SIG-M5 treated with dmso at 0.1 percent for 504 hours (cell line): ENCODE results near the gene ACP7.
A peak's percentile ranks its signal among the peaks of the same experiment; 100 is the strongest.
"Not testable (repeated sequence)": the region's sequence is repeated elsewhere in the genome, so short reads cannot be mapped to it uniquely, and the experiment has no call there.

ENCODE experiments used
- DNase-seq: peaks from one replicate; lab custom pipeline; 2025; ENCODE audit not compliant: unreplicated experiment; lab: John Stamatoyannopoulos, UW

Gene ACP7

GRCh38 chr19:39106194-39106593 is 22.0 kb downstream of the ACP7 start:
- DNase-seq, result no peak

GRCh38 chr19:39109641-39110040 is 25.5 kb downstream of the ACP7 start:
- DNase-seq, result no peak

DNA sequence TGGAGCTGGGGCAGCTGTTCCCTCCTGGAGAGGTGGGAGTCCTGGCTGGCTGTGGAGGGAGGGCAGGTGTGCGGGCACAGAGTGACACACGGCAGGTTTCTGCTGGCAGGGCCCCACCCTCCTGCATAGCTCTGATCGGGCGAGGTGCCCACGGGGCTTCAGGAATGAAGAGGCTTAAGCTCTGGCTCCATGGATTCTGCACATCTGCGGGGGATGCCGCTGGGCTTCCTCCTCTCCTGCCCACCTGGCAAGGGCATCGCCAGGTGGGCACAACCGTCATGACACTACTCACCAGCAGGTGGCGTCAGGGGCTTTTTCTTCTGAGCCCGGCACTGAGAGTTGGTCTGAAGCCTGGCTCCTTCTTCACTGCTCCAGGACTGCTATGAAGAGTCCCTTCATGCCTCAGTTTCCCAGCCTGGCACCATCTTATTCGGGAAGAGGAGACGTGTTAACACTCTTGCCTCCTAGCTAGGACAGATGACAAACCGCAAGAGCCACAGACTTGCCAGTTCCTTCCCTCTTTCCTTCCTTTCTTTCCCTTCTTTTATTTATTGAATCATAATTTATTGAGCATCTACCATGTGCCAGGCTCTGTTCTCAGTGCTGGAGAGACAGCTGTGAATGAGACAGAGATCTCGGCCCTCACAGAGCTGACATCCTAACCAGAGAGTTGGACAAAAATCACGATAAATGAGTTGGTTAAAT is 26.2 kb downstream of the ACP7 start:
- no peak for DNase-seq

GRCh38 chr19:39111593-39112199 is 27.5 kb downstream of the ACP7 start:
- no peak for DNase-seq

- peak; percentile 30 for DNase-seq
Measured at GRCh38 chr19:39112338-39112890, 28.2 kb downstream of the ACP7 start.

DNA sequence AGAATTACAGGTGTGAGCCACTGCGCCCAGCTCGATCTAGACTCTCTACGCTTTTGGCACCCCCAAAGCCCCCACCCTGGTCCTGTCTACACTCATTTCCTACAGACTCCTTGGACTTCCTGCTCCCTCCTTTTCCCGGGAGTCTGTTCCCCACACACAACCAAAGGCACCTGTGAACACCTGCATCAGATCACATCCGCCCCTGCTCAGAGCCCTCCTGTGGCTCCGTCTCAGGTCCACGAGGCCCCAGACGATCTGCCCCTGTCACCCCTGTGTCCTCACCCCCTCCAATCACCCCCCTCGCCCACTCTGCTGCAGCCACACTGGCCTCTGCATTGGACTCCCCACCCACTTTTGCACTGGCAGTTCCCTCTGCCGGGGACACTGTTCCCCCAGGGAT is 29.0 kb downstream of the ACP7 start:
- DNase-seq, result no peak

DNA sequence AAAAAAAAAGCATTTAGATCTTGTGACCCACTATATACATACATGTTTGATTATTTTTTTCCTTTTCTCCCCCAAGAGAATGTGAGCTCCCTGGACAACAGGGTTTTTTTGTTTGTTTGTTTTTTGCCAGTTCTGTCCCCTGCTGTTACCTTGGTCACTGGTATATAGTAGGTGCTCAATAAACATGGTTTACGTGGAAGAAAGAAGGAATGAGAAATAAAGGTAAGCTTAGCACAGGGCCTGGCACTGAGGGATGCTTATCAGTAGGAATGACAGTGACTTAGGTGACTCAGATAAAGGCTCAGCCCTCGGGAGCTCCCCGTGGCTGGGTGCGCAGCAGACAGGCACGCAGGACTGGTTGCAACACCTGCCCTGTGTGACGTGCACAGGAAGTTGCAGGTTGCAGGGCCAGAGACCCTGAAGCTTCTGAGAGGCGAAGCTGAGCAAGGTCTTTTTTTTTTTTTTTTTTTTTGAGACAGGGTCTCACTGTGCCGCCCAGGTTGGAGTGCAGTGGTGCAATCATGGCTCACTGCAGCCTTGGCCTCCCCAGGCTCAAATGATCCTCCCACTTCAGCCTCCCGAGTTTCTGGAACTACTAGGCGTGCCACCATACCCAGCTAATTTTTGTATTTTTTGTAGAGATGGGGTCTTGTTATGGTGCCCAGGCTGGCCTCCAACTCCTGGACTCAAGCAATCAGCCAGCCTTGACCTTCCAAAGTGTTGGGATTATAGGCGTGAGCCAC is 31.1 kb downstream of the ACP7 start:
- DNase-seq, result no peak

GRCh38 chr19:39117023-39117422 is 32.9 kb downstream of the ACP7 start:
- DNase-seq, result not testable (repeated sequence)

GRCh38 chr19:39119830-39120229 is 35.7 kb downstream of the ACP7 start:
- DNase-seq, result no peak

DNA sequence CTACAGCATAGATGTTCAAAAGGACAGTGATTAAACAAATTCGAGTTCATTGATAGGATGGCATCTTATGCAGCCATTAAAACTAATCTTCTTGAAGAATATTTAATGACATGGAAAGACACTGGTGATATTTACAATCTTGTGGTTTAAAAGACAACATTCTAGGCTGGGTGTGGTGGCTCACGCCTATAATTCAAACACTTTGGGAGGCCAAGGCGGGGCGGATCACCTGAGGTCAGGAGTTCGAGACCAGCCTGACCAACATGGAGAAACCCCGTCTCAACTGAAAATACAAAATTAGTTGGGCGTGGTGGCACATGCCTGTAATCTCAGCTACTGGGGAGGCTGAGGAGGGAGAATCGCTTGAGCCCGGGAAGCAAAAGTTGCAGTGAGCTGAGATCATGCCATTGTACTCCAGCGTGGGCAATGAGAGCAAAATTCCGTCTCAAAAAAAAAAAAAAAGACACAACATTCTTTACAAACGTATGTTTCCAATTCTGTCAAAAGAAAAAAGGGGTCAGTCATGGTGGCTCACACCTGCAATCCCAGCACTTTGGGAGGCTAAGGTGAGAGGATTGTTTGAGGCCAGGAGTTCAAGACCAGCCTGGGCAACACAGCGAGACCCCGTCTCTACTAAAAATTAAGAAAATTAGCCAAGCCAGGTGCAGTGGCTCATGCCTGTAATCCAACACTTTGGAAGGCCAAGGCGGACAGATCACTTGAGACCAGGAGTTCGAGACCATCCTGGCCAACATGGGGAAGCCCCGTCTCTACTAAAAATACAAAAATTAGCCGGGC is 39.0 kb downstream of the ACP7 start:
- no peak for DNase-seq

DNA sequence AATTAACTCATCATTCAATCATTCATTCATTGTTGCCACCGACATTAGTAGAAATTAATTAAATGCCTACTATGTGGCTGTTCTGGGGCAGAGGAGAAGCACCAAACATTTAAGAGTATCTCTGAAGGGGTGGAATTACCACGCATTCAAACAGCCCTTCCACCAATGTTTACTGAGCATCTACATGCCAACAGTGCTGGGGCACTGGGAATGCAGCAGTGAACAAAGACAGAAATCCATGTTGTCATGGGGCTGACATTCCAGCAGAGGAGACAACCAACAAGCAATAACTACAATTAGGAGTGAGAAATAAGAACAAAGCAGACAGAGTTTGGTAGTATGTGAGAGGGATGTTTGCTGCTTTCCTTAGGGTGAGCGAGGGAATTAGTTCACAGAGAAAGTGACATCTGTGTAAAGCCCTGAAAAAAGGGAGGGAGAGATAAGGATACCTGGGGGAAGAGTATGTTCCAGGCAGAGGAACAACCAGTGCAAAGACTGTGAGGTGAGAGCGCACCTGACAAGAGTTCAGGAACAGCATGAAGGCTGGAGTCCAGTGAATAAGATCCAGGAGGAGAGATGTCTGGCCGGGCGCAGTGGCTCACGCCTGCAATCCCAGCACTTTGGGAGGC is 40.1 kb downstream of the ACP7 start:
- DNase-seq, result no peak

- no peak for DNase-seq
Measured at GRCh38 chr19:39125199-39125553, 41.0 kb downstream of the ACP7 start.

- peak; percentile 95 for DNase-seq
Measured at GRCh38 chr19:39125554-39126311, 41.6 kb downstream of the ACP7 start, which contains the start of gene PAK4. Gene PAK4, plus strand, starts transcription at chr19:39125786. Its CDS starts 43,768 bp downstream, at chr19:39169554.

DNA sequence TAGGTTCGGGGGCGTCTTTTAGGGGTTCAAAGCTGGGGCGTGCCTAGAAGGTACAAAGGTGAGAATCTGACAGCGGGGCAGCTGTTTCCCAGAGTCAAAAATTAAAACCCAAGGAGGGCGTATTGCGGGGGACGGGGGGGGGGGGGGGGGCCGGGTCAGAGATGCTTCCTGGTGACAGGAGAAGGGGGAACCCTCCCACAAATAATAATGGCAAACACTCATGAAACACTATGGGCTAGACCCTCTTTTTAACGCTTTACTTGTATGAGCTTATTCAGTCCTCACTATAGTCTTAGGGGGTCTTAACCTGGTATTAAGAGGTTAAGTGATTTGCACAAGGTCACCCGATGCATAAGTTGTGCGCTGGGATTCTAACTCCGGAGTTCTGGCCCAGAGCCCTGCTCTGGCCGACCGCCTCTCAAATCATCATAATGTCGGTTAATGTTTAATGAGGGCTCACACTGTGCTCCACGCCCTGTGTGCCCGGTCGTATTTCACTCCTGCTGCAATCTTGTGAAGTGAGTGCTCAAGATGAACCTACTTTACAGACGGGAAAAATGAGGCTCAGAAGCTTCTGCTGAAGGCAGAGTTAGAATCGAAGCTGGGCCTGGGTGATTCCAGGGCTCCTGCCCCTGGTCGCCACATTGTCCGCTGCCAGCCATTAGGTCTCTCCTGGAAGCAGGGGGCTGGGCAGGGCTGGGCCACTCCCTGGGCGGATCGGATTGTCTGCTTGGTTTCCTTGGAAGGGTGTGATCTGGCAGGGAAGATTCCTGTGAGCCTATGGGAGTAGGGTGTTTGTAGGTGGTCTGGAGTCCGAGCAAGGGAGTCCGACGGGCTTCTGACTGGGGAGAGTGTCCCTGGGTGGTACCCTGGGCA is 42.4 kb downstream of the ACP7 start:
- no peak for DNase-seq

DNA sequence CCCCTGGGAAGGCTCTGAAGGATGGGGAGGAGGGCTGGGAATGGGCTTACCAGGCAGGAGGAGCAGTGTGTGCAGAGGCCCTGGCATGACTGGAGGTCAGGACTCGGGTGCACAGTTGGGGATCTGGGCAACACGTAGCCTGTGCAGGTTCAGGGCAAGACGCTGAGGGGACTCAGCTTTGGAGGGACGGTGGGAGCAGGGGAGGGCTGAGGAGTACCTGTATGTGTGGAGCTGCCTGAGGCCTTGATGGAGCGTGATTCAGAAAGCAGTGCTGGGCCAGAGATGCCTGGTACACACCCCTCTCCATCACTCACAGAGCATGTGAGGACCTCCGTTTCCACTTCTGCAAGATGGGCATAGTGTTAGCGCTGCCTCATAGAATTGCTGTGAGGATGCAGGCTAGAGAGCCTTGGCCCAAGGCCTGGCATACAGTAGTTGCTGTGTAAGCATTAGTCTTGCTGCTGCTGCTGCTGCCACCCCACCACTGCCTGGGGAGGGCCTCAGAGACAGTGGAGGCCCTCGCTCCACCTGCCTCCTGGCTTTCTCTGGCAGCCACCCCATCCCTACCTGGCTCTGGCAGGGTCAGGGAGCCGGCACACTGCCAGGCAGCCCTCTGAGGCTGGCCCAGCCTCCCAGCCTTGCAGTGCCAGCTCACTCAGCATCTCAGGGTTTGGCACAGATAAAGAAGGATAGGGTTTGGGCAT is 43.8 kb downstream of the ACP7 start:
- no peak for DNase-seq

- no peak for DNase-seq
Measured at GRCh38 chr19:39128516-39129079, 44.4 kb downstream of the ACP7 start.

GRCh38 chr19:39129116-39129515 is 44.9 kb downstream of the ACP7 start:
- DNase-seq, result no peak
